DOHH2 (cell line): Measurements from ENCODE around the gene ISM2.

Experiments
- CTCF ChIP-seq: fragments of 200-600 bp; sonication (generic); IDR thresholded peaks from one replicate; pipeline ENCODE4 v1.5.1; 2014; ENCODE audit warnings: antibody characterized with exemption, mild to moderate bottlenecking, low read depth, low read length; ENCODE audit not compliant: poor library complexity, severe bottlenecking
- EZH2phosphoT487 ChIP-seq: fragments of 200-600 bp; sonication (generic); IDR thresholded peaks from 2 replicates; pipeline ENCODE4 v1.6.1; 2017; ENCODE audit warnings: borderline replicate concordance, mild to moderate bottlenecking, antibody characterized with exemption, low read length, moderate library complexity, mixed read lengths

GRCh38 chr14:77523109-77523508, 24.5 kb upstream of the ISM2 start:
- no peak for TF ChIP-seq EZH2phosphoT487
- TF ChIP-seq CTCF, result no peak
